ENCODE data around the gene CPAMD8.

DNA sequence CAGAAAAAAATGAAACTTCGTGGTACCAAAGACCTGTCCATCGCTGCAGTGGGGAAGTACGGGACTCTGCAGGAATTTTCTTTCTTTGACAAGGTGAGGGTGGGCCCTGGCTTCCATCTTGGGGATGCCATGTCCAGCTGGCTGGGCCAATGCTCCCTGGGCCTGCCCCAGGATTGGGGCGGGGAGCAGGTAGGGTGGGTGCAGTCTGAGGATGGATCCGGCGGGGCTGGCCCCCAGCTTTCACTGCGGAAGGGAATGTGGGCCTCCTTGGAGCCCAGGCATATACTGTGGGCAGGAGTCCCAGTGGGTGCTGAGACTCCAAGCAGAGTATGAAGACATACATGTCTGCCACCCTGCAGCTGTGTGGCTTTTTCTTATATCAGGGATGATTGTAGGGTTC lies 173.5 kb downstream of the CPAMD8 start:
- TF ChIP-seq POLR2A (IDR thresholded peaks at IDR 0.05), result no peak
- TF ChIP-seq, protein P1, sequence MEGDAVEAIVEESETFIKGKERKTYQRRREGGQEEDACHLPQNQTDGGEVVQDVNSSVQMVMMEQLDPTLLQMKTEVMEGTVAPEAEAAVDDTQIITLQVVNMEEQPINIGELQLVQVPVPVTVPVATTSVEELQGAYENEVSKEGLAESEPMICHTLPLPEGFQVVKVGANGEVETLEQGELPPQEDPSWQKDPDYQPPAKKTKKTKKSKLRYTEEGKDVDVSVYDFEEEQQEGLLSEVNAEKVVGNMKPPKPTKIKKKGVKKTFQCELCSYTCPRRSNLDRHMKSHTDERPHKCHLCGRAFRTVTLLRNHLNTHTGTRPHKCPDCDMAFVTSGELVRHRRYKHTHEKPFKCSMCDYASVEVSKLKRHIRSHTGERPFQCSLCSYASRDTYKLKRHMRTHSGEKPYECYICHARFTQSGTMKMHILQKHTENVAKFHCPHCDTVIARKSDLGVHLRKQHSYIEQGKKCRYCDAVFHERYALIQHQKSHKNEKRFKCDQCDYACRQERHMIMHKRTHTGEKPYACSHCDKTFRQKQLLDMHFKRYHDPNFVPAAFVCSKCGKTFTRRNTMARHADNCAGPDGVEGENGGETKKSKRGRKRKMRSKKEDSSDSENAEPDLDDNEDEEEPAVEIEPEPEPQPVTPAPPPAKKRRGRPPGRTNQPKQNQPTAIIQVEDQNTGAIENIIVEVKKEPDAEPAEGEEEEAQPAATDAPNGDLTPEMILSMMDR (IDR thresholded peaks at IDR 0.05), result no peak

Data from body of pancreas (tissue), 4 donors.